Stimulated activated CD8-positive, alpha-beta memory T cell treated with anti-CD3 and anti-CD28 coated beads, Interleukin-4, amount 100 ng/mL, for 1 hour (primary cell): ENCODE results near the gene RAB11A.

Experiments used
- DNase-seq, 2 donors: peaks; one replicate each; pipeline ENCODE4 v3.0.0-alpha.2; 2020; ENCODE audit warnings: low read depth in 2 of 2, low spot score in 1 of 2

RAB11A gene

GRCh38 chr15:65937476-65937875 is 68.2 kb downstream of the RAB11A start:
- DNase-seq: no peak

- no peak for DNase-seq
Observed at GRCh38 chr15:65938604-65939003, 69.3 kb downstream of the RAB11A start.

GRCh38 chr15:65939901-65940617 is 70.8 kb downstream of the RAB11A start:
- no peak for DNase-seq

GRCh38 chr15:65940618-65940909 is 71.3 kb downstream of the RAB11A start:
- DNase-seq: no peak
